Anterior cingulate cortex (tissue), 58 donors: ENCODE results near the gene DZIP1L.
"Not testable (repeated sequence)": the region's sequence is repeated elsewhere in the genome, so short reads cannot be mapped to it uniquely, and the experiment has no call there.

ENCODE experiments used
- DNase-seq, 58 donors: peaks; one replicate each; lab custom pipeline; 2025; lab: John Stamatoyannopoulos, UW

The DZIP1L gene, protein sequence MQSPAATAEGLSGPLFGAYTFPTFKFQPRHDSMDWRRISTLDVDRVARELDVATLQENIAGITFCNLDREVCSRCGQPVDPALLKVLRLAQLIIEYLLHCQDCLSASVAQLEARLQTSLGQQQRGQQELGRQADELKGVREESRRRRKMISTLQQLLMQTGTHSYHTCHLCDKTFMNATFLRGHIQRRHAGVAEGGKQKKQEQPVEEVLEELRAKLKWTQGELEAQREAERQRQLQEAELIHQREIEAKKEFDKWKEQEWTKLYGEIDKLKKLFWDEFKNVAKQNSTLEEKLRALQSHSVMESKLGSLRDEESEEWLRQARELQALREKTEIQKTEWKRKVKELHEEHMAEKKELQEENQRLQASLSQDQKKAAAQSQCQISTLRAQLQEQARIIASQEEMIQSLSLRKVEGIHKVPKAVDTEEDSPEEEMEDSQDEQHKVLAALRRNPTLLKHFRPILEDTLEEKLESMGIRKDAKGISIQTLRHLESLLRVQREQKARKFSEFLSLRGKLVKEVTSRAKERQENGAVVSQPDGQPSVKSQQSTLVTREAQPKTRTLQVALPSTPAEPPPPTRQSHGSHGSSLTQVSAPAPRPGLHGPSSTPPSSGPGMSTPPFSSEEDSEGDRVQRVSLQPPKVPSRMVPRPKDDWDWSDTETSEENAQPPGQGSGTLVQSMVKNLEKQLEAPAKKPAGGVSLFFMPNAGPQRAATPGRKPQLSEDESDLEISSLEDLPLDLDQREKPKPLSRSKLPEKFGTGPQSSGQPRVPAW

DNA sequence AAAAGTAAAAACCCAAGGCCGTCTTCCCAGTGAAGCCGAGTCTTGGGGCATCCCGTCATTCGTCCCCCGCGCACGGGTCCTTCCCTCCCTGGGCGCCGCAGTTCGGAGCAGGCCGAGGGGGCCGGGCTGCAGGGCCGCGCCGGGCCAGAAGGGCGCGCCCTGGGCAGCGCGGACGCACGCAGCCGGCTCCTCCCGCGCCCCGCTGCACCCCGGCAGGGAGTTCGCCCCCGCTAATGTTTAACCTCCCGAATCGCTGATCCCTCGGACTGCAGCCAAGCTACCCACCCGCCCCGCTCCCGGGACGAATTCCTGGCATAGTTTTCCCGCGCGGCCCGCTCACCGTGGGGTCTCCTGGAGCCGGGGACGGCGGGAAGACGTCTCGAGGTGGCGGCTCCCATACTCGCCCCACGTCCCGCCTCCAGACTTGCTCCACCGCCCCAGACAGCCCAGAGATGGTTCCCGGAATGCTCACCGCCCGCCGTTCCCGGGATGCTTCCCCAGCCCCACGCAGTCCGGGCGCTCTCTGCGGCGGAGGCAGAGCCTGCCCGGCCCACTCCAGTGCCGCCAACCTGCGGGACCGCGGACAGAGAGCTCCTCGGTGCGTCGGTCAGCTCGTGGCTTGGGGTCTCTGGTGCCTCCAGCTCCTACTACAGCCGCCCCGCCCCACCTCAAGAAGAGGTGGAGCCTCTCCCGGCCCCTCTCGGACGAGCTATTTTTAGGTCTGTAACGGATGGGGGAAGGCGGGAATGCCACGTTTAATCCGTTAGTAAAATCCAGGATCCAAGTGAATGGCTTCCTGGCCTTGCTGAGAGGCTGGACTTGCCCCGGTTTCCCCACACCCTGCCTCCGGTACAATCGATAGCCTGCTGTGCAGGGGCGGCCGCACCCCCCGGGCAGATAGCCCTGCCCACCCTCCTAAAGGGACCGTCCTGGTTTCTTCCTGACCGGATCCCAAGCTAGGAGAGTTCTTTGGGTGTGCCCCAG is at the start of gene DZIP1L:
Gene DZIP1L, minus strand, starts transcription at position 621 of the 984 bp plus-strand sequence. CDS start 11,637 bp downstream, outside the sequence.
- DNase-seq, result peak in 38 of 58 donors; percentile 9 to 73 (median 34)

DNA sequence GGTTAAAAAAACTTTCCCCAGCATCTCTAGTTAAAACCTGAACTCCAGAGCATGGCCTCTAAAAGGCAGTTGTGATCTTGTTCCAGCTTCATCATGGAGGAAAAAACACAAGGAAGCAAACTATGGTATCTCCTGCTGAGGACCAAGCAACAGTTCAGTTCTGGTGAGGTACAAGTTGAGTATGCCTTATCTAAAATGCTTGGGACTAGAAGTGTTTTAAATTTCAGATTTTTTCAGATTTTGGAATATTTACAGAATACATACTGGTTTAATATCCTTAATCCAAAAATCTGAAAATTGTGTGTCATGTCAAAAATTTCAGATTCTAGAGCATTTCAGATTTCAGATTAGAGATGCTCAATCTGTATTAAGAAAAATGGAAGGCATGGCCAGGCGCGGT is 49.7 kb upstream of the DZIP1L start:
- no peak for DNase-seq

DNA sequence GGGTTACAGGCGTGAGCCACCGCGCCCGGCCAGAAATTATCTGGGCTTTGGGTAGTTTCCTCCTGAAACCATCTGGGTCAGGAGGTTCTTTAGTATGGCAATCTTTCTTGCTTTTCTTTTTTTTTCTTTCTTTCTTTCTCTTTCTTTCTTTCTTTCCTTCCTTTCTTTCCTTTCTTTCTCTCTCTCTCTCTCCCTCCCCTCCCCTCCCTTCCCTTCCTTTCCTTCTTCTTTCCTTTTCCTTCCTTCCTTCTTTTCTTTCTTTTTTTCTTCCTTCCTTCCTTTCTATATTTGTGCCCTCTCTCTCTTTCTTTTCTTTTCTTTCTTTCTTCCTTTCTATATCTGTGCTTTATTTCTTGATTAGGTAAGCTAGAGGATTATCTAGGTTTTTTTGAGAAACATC is 42.3 kb upstream of the DZIP1L start:
- DNase-seq, result no peak

DNA sequence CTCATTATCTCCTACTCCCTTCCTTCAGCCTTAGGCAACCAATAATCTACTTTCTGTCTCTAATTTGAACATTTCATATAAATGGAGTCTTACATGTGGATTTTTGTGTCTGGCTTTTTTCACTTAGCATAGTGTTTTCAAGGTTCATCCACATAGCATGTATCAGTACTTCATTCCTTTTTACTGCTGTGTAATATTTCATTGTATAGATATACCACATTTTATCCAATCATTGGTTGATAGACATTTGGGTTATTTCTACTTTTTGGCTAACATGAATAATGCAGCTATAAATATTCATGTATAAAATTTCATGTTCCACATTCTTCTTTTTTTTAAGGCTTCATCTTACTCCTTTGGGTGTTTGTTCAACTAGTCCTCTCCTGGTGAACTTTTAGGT is 39.1 kb upstream of the DZIP1L start:
- no peak for DNase-seq

DNA sequence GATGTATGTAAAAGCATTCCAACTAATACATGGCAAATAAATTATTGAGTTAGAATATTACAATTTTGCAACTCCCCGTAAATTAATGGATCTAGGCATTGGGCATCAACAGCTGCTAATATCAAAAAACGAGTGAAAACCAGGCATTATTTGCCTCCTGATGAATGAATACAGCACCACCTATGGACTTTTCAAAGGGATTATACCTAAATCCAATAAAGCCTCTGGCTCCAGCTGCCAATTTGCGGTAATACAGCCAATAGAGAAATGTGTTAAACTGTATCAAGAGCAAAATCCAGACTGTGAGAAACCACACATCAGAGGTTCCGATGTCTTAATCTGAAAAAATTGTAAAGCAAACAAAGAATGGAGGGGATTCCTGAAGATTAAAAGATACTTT is 33.1 kb upstream of the DZIP1L start:
- DNase-seq, result no peak

DNA sequence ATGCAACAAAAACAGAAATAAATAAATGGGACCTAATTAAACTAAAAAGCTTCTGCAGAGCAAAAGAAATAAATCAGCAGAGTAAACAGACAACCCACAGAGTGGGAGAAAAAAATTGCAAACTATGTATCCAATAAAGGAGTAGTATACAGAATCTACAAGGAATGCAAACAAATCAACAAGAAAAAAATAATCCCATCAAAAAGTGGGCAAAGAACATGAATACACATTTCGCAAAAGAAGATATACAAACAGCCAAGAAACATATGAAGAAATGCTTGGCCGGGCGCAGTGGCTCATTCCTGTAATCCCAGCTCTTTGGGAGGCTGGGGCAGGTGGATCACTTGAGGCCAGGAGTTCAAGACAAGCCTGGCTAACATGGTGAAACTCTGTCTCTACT is 26.8 kb upstream of the DZIP1L start:
- DNase-seq, result not testable (repeated sequence)

DNA sequence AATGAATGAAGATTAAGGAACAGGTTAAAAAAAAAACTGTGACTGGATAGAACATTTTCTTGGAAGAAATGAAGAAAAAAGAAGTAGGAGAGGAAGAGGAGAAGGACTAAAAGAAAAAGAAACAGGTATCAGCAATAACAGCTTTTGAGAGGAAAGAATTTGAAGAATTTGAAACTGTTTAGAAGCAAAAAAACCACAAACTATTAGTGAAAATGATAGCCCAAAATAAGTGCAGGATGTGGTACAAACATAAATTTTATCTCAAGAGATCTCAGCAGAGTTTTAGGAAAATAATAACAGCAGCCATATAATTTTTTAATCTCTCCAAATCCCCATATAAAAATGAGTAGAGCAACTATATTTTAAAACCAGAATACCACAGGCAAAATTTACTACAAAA is 25.5 kb upstream of the DZIP1L start:
- DNase-seq, result no peak

DNA sequence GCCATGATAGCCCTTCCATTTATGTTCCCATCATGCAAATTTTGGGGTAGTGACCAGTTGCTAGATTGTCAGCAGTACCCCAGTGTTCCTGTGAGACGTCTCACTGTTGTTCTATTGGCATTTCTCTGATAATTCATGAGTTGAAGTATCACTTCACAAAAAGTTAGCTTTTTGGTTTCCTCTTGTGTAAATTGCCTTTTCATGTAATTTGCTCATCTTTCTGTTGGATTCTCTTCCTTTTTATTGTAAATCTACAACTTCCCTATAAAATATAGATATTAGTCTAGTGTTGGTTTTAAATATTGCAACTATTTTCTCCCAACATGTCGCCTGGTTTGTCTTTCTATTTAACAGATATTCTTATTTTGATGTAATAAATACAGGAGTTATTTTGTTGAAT is 24.3 kb upstream of the DZIP1L start:
- DNase-seq, result no peak

DNA sequence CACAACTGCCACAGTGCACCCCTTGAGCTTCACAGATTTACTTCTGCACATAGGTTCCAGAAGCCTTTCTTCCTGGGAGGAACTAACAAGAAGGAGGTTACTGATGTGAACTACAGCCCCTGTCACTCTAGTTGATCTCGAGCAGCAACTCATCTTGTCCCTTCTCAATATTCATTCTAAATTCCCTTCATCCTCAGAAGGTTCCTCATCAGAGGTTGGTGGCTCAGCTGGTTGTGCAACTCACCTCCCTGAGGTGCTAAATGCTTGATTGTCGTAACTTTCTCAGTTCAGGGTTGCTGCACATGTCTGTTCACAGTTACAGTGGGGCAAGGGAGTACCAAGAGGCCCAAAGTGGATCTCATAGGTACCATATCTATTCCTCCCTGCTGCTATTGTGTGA is 22.5 kb upstream of the DZIP1L start:
- no peak for DNase-seq

DNA sequence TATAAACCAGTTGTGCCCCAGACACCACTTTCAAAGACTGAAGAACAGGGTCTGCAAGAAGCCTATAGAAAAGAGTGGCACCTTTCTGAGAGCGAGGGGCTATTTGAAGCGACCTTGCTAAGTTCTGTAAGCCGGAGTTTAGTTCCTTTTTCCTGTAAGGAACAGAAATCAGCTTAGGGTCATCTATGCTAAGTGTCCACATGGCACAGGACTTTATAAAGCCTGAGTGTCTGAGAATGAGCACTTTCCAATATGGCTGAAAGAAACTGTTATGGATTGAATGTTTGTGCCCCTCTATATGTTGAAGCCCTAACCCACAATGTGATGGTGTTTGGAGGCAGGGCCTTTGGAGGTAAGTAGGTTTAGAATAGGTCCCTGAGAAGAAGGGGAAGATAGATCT is 20.8 kb upstream of the DZIP1L start:
- no peak for DNase-seq

DNA sequence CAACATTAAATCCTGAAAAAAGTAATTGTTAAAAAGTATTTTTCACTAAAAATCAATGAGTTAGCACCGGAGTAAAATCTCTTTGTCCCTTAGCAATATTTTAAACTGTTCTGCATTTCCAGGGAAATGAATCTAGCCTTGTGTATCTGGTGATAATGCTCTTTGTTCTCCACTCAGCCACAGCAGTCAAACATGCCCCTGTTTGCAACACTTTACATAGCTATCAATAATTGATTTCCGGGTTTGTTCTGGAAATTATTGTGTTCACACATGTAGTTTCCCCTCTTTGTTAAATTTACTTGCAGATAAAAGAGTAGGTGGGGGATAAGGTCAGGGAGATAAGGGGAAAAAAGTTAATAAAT is 20.4 kb upstream of the DZIP1L start:
- no peak for DNase-seq

DNA sequence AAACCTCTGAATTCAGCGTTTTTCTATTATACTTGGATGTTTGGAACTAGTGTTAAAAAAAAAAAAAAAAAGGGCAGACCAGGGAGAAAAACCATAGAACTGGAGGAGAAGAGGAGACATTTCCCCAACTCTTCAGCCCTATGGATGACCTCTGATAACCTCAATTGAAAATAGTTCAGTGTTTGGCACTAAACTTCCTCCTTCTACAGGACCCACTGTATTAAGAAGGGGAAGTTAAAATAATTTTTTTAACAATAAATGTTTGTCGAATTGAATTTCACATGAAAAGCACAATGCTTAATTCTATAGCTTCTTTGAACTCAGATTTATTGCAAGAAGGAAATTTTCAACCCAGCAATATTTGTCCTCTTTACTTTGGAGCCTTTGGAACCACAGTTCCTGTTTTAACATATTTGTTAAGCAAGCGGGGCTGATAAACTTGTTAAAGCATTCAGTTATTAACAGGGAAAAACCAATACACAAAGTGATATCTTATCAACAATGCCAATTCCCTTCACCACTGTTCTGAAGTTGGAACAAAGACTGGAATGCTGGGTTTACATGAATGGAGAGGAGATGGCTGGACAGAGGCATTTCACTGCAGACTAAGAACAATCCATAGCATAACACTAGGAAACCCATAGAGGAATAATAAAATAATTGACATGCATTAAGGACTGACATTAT is 19.9 kb upstream of the DZIP1L start:
- no peak for DNase-seq

DNA sequence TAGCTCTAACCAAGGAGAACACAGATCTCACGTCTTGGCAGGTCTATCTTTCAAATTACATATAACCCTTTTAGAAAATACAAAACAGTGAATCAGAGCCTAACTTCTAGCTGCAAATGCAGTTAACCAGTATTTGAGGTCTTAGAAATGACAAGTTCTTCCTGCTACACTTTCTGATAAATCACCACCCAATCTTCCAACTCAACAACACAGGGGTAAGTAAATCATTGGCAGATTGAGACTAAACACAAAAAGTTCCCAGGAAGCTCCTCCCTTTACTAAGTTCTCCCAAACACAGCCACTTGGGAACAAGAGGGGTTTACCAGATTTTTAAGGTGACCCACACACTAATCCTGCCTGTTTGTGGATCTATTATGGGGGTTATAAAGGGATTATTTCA is 16.8 kb upstream of the DZIP1L start, which contains the start of gene A4GNT:
Gene A4GNT, minus strand, starts transcription at position 152 of the 400 bp plus-strand sequence. CDS start 1,134 bp downstream, outside the sequence.
- DNase-seq, result no peak

DNA sequence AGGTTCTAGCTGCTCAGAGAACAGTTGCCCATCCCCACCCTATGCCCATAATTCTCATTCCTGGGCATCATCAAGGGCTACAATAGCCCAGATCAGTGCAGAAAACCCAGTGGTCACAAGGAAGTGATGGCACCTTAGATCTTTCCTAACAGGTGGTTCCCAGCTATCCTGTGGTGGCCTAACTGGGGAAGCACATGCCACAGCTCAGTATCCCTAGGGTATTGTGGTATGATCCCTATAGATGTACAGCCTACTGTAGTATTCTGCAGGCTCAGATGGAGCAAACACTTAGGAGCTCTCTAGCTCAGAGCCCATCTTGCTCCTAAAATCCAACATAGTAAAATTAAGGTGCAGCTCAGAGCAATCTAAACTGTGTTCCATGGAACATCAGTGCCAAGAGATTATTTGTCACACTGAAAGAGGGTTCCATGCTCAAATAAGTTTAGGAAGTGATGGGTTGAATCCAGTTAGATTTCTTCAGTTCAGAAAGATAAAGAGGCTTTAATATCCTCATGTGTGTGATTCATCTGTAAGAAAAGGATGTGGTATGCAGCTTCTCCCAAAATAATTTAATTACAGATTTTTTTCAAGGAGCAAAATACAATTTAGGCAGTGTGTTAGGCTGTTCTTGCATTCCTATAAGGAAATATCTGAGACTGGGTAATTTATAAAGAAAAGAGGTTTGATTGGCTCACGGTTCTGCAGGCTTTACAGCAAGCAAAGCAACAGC is 12.4 kb upstream of the DZIP1L start:
- DNase-seq, result no peak

DNA sequence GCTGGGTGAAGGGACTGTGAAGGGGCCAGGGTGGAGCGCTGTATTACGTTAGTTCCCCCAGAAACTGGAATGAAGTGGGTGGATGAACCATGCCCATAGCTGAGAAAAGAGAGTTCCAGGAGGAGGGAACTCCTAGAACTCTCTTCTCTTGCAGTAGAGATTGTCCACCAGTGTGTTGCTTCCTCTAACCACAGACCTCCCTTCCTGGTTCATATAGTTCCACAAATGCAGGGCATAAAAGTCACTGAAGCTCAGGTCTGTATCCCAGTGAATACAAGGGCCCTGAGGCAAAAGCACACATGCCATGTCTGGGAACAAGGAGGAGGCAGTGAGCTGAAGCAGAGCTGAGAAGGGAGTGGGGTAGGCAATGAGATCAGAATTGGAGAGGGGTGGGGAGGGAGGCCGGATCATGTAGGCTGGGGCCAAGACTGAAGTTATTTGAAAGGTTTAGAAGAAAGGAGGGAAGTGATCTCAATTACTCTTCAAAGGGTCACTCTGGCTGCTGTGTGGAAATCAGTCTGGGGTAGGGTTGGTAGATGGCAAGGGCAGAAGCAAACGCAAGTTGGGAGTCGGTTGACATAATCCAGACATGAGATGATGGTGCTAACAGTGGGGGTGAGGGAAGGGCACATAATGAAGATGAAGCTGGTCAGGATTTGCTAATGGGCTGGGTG is 10.3 kb upstream of the DZIP1L start:
- DNase-seq, result peak in 1 of 58 donors; percentile 10

DNA sequence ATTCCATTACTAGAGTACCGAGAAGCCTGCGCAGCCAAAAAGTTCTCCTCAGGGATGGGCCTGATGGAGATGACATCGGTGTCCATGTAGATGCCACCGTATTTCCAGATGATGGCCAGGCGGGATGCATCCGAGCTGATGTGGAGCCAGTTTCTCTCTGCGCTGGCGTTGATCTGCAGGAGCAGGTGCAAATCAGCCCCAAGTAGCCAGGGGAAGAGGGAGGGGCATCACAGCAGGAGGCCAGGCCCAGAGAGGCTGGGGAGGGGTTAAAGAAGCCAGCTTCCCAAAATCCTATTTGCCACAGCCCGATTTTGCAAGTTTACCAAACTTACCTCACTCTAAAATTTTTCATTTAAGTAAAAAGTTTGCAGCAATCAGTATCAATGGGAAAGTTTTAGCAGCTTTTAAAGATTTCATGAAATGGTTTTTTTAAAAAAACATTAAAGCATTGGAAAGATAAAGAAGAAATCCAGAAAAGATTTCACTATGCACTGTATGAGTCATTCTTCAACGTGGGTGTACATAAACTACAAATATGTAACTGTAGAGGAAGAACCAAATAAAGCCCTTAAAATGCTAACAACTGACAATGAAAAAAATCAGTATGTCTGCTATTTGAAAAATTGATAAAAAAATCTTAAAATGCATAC is 9.4 kb upstream of the DZIP1L start:
- DNase-seq, result no peak

DNA sequence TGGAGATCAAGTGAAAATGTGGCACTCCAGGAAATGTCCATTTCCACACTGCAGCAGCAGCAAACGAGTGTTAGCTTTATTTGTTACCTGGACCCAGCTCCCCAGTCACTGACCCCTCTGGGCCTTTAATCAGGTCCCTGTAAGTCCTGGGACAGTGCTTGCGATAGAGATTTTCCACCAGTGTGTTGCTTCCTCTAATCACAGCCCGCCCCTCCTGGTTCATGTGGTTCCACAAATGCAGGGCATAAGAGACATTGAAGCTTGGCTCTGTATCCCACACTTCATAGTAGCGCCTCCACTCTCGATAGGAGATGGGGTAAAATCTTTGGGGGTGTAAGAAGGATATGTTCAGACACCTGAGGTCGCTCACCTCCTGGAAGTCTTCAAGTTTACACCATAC is 8.8 kb upstream of the DZIP1L start:
- DNase-seq, result no peak

DNA sequence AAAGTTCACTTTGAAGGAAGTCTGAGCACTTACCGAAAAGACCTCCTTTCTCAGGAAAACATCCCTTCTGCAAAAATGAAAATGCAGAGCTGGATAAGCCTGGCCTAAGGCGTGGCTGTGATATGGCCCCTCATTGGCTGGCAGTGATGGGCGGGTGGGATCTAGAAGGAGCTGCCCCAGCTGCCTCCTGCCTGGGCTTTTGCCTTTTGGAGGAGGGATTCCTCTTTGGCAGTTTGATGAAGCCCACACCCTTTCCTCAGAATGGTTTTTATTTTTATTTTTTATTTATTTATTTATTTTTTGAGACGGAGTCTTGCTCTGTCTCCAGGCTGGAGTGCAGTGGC is 4.0 kb upstream of the DZIP1L start:
- no peak for DNase-seq
